Measurements from ENCODE around the gene AGGF1. TPM values are rescaled to one million over a fixed set of nuclear protein-coding genes. Genes with fewer than 3 reads are reported as not detected.
A peak's percentile ranks its signal among the peaks of the same experiment; 100 is the strongest.

The AGGF1 gene
- total RNA-seq, 1 donor from 2014 or later, result 15.7 TPM

DNA sequence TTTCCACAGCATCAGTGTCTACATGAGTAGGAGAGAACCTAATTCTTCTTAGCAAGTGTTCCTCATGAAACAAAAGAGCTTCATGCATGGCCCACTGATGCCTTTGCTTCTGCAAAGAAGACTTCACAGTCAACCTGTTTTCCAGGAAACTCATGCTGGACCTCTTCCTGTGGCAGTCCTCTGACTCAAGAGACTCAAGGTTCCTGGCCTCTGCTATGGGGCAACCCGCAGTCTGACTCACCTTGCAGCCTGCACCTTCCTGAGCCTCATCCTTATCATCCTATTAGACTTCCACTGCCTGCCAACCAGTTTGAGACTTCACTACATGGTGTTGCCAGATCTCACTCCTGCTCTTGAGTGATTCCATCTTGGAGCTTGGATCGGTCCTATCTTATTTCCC is 17.6 kb upstream of the AGGF1 start:
- H3K27ac Mint-ChIP-seq (ENCODE audit: unreplicated experiment), result no peak overlapping the region
- H3K4me3 Mint-ChIP-seq (ENCODE audit: unreplicated experiment), result no peak overlapping the region
- H3K36me3 Mint-ChIP-seq (ENCODE audit: unreplicated experiment), result peaks cover 7% of the 10 kb centered on the region
- H3K4me1 Mint-ChIP-seq (ENCODE audit: low read depth, unreplicated experiment), result peaks cover 2% of the 10 kb centered on the region
- H3K9me3 Mint-ChIP-seq (ENCODE audit: unreplicated experiment), result peaks cover 9% of the 10 kb centered on the region
- no peak for DNase-seq
- H3K27me3 Mint-ChIP-seq (ENCODE audit: unreplicated experiment), result peaks cover 11% of the 10 kb centered on the region
- no peak for TF ChIP-seq CTCF (IDR thresholded peaks at IDR 0.05; ENCODE audit: partially characterized antibody, unreplicated experiment)

GRCh38 chr5:77015938-77016569 is 14.2 kb upstream of the AGGF1 start:
- Mint-ChIP-seq H3K4me3 (ENCODE audit: unreplicated experiment) (no peak overlapping the region), H3K36me3 (ENCODE audit: unreplicated experiment) (no peaks in the 10 kb centered on the region), H3K4me1 (ENCODE audit: low read depth, unreplicated experiment) (no peaks in the 10 kb centered on the region), H3K27ac (ENCODE audit: unreplicated experiment) (no peak overlapping the region), H3K9me3 (ENCODE audit: unreplicated experiment) (peaks cover 1% of the 10 kb centered on the region), H3K27me3 (ENCODE audit: unreplicated experiment) (peaks cover 3% of the 10 kb centered on the region)
- no peak for DNase-seq
- peak; percentile 17 for TF ChIP-seq CTCF (IDR thresholded peaks at IDR 0.05; ENCODE audit: partially characterized antibody, unreplicated experiment)

GRCh38 chr5:77016962-77017361 is 13.2 kb upstream of the AGGF1 start:
- TF ChIP-seq CTCF (IDR thresholded peaks at IDR 0.05; ENCODE audit: partially characterized antibody, unreplicated experiment), result no peak
- no peaks in the 10 kb centered on the region for H3K36me3 Mint-ChIP-seq (ENCODE audit: unreplicated experiment)
- peaks cover 1% of the 10 kb centered on the region for H3K9me3 Mint-ChIP-seq (ENCODE audit: unreplicated experiment)
- no peak overlapping the region for H3K27ac Mint-ChIP-seq (ENCODE audit: unreplicated experiment)
- no peak for DNase-seq
- no peaks in the 10 kb centered on the region for H3K4me1 Mint-ChIP-seq (ENCODE audit: low read depth, unreplicated experiment)
- no peak overlapping the region for H3K4me3 Mint-ChIP-seq (ENCODE audit: unreplicated experiment)
- peaks cover 3% of the 10 kb centered on the region for H3K27me3 Mint-ChIP-seq (ENCODE audit: unreplicated experiment)

DNA sequence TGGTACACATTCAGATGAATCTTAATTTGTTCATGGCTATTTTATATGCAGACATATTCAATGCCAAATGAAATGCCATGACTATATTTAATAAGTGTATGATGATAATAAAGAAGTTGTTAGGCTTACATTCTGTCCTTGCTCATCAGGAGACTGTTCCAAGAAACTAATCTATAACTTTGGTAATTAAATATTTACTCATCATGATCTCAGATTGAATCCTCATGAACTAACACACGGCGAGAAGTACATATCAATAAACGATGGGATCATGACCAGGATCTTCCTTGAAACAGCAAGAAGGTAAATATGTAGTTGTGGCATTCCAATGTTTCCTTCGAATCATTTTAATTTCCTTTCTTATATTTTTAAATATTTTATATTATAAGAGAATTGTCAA is 12.5 kb upstream of the AGGF1 start:
- H3K27ac Mint-ChIP-seq (ENCODE audit: unreplicated experiment), result no peak overlapping the region
- H3K36me3 Mint-ChIP-seq (ENCODE audit: unreplicated experiment), result no peaks in the 10 kb centered on the region
- H3K4me3 Mint-ChIP-seq (ENCODE audit: unreplicated experiment), result no peak overlapping the region
- H3K9me3 Mint-ChIP-seq (ENCODE audit: unreplicated experiment), result peaks cover 3% of the 10 kb centered on the region
- DNase-seq, result no peak
- no peak for TF ChIP-seq CTCF (IDR thresholded peaks at IDR 0.05; ENCODE audit: partially characterized antibody, unreplicated experiment)
- peaks cover 3% of the 10 kb centered on the region for H3K27me3 Mint-ChIP-seq (ENCODE audit: unreplicated experiment)
- no peaks in the 10 kb centered on the region for H3K4me1 Mint-ChIP-seq (ENCODE audit: low read depth, unreplicated experiment)

GRCh38 chr5:77022511-77023417 is 7.4 kb upstream of the AGGF1 start:
- no peak for TF ChIP-seq CTCF (IDR thresholded peaks at IDR 0.05; ENCODE audit: partially characterized antibody, unreplicated experiment)
- Mint-ChIP-seq H3K36me3 (ENCODE audit: unreplicated experiment) (no peaks in the 10 kb centered on the region), H3K4me1 (ENCODE audit: low read depth, unreplicated experiment) (no peaks in the 10 kb centered on the region), H3K4me3 (ENCODE audit: unreplicated experiment) (no peak overlapping the region), H3K9me3 (ENCODE audit: unreplicated experiment) (peaks cover 1% of the 10 kb centered on the region), H3K27me3 (ENCODE audit: unreplicated experiment) (no peaks in the 10 kb centered on the region), H3K27ac (ENCODE audit: unreplicated experiment) (no peak overlapping the region)
- no peak for DNase-seq

Measured in glutamatergic neuron (in vitro differentiated cells).